Adrenal gland (tissue), 12 donors: ENCODE measurements around the gene OR6C76. TPM values are rescaled to one million over a fixed set of nuclear protein-coding genes. Genes with fewer than 3 reads are reported as not detected.
"Not testable (repeated sequence)": the region's sequence is repeated elsewhere in the genome, so short reads cannot be mapped to it uniquely, and the experiment has no call there.

Experiments used
- DNase-seq, 7 donors: peaks; one replicate each; pipeline ENCODE4 v3.0.0-alpha.2; 2019 to 2020
- H3K27ac ChIP-seq, 5 donors: fragments of 200-600 bp; sonication (generic) in 4 of 5; 1 replicate in 3 of 5; 2 replicates in 2 of 5; pipeline versions ENCODE4 v1.5.1 to v1.8.0; 2016 to 2020; ENCODE audit warnings: mild to moderate bottlenecking in 1 of 5
- H3K27me3 ChIP-seq: fragments of 200-600 bp; 2 replicates; pipeline ENCODE4 v1.8.0; 2021
- H3K36me3 ChIP-seq, 2 donors: fragments of 200-600 bp; replicated peaks in 1 of 2; 1 replicate in 1 of 2; 2 replicates in 1 of 2; pipeline versions ENCODE4 v1.5.1 to v1.8.0; 2018 to 2022
- H3K4me1 ChIP-seq, 2 donors: fragments of 200-600 bp; replicated peaks in 1 of 2; 1 replicate in 1 of 2; 2 replicates in 1 of 2; pipeline versions ENCODE4 v1.5.1 to v1.8.0; 2018 to 2021
- H3K4me3 ChIP-seq, 4 donors: fragments of 200-600 bp; sonication (generic) in 3 of 4; one replicate each; pipeline ENCODE4 v1.5.1; 2016 to 2018
- H3K9me3 ChIP-seq, 3 donors: fragments of 200-600 bp; sonication (generic) in 1 of 3; replicated peaks in 1 of 3; 1 replicate in 2 of 3; 2 replicates in 1 of 3; pipeline versions ENCODE4 v1.5.1 to v1.8.0; 2016 to 2021
- CTCF ChIP-seq, 6 experiments: fragments of 450-650 bp in 4 of 6; fragments of 200-600 bp in 2 of 6; sonication (generic) in 1 of 6; IDR thresholded peaks; 1 replicate in 5 of 6; 2 replicates in 1 of 6; pipeline versions ENCODE4 v1.5.1 to v1.8.0; 2016 to 2021; ENCODE audit warnings: antibody characterized with exemption in 6 of 6, mild to moderate bottlenecking in 2 of 6, moderate library complexity in 1 of 6
- POLR2A ChIP-seq, 2 donors: fragments of 450-650 bp; IDR thresholded peaks; one replicate each; pipeline ENCODE4 v1.6.1; 2017; ENCODE audit warnings: antibody characterized with exemption in 2 of 2, mild to moderate bottlenecking in 2 of 2, moderate library complexity in 1 of 2
- WGBS, 4 donors: extraction: QIAGEN DNeasy Blood & Tissue Kit in 2 of 4; methylation state at CpG; one replicate each; pipeline versions ENCODE4 v1.1.5 to v1.1.7; 2013 to 2017; 5-methylcytosine and 5-hydroxymethylcytosine counted together
- intact Hi-C, 2 donors: fragments of 100-400 bp; cut with DNase I; formaldehyde crosslinking; loops; one replicate each; pipeline versions ENCODE4 v1.14.1 to v1.15.0; 2022 to 2023
- polyA plus RNA-seq, 3 donors: library from polyadenylated mRNA; stranded (reverse); fragments of 200-250 nt in 2 of 3; fragments of 350-450 nt in 1 of 3; fragmentation: Illumina TruSeq in 1 of 3; extraction: RNeasy Lipid Tissue Mini Kit (QIAGEN cat#74804) in 1 of 3; gene quantifications; one replicate each; pipeline ENCODE4 v1.2.3, GENCODE V29; 2013 to 2014
- total RNA-seq, 9 donors: library from RNA; depleted of rRNA in 4 of 9; stranded (reverse); fragments of >200 nt in 4 of 9; fragments of 120-200 nt in 1 of 9; fragmentation: NEBNext Ultra II Directional in 1 of 9; extraction: Animal tissue kit (Norgen Biotek cat#: 25700) in 1 of 9; gene quantifications; one replicate each; pipeline versions ENCODE4 v1.1.0 to v1.2.4, GENCODE V29; 2013 to 2023
- donor health status: healthy with polysubstance abuse.
- donor health status: Bipolar disorder and iron deficiency.
- donor health status: DM: yes; HTN: yes; CAD: no.
- donor health status: DM: no; HTN: no; CAD: no.
- donor health status: DM: no; HTN: no; CAD: no.
- donor health status: DM: yes; HTN: yes; CAD: no.

Gene OR6C76
- total and polyA plus RNA-seq, 12 donors = not detected

GRCh38 chr12:55443776-55444175 is 17.7 kb downstream of the OR6C76 start, which contains the start of gene OR6C2:
OR6C2 (plus strand) TSS chr12:55444076; CDS start chr12:55452214, 8,138 bp downstream.
- no peaks in the 10 kb centered on the region for H3K9me3 ChIP-seq
- no peaks in the 10 kb centered on the region for H3K36me3 ChIP-seq
- intact Hi-C loops = no loop called here
- no peak within 1 kb of the TSS for H3K4me3 ChIP-seq
- TF ChIP-seq POLR2A (IDR thresholded peaks at IDR 0.05) (no peak), CTCF (IDR thresholded peaks at IDR 0.05) (no peak)
- WGBS, 4 donors = 45 to 63% (median 53%) methylated on average over 2 of the region's 2 CpGs
- H3K27ac ChIP-seq = no peak within 1 kb of the TSS
- DNase-seq = no peak
- H3K27me3 ChIP-seq = no peaks in the 10 kb centered on the region
- H3K4me1 ChIP-seq = no peaks in the 10 kb centered on the region

GRCh38 chr12:55445357-55445756 is 19.3 kb downstream of the OR6C76 start:
- H3K9me3 ChIP-seq = no peaks in the 10 kb centered on the region
- WGBS, 4 donors = 78 to 96% (median 91%) methylated on average over 1 of the region's 1 CpG
- no peak overlapping the region for H3K27ac ChIP-seq
- intact Hi-C loops = no loop called here
- no peak for DNase-seq
- no peaks in the 10 kb centered on the region for H3K4me1 ChIP-seq
- H3K4me3 ChIP-seq = no peak overlapping the region
- no peaks in the 10 kb centered on the region for H3K36me3 ChIP-seq
- H3K27me3 ChIP-seq = no peaks in the 10 kb centered on the region
- no peak for TF ChIP-seq POLR2A (IDR thresholded peaks at IDR 0.05)
- no peak for TF ChIP-seq CTCF (IDR thresholded peaks at IDR 0.05)

- Histone ChIP-seq H3K36me3 (no peaks in the 10 kb centered on the region), H3K4me1 (no peaks in the 10 kb centered on the region), H3K4me3 (no peak overlapping the region), H3K9me3 (no peaks in the 10 kb centered on the region), H3K27ac (no peak overlapping the region), H3K27me3 (no peaks in the 10 kb centered on the region)
- intact Hi-C loops = no loop called here
- TF ChIP-seq POLR2A (IDR thresholded peaks at IDR 0.05) (no peak), CTCF (IDR thresholded peaks at IDR 0.05) (no peak)
- DNase-seq = no peak
- WGBS, 4 donors = 80 to 86% (median 82%) methylated on average over 5 of the region's 5 CpGs
Measured at GRCh38 chr12:55446326-55446725, 20.3 kb downstream of the OR6C76 start.

- no peak for TF ChIP-seq CTCF (IDR thresholded peaks at IDR 0.05)
- no peak for TF ChIP-seq POLR2A (IDR thresholded peaks at IDR 0.05)
- intact Hi-C loops = no loop called here
- no peaks in the 10 kb centered on the region for H3K4me1 ChIP-seq
- no peak overlapping the region for H3K27ac ChIP-seq
- no peaks in the 10 kb centered on the region for H3K27me3 ChIP-seq
- no peaks in the 10 kb centered on the region for H3K9me3 ChIP-seq
- no peak overlapping the region for H3K4me3 ChIP-seq
- no peak for DNase-seq
- H3K36me3 ChIP-seq = no peaks in the 10 kb centered on the region
Measured at GRCh38 chr12:55448825-55449224, 22.8 kb downstream of the OR6C76 start.

GRCh38 chr12:55464926-55465325 is 38.9 kb downstream of the OR6C76 start:
- H3K27ac ChIP-seq, DNase-seq, H3K4me3 ChIP-seq, H3K36me3 ChIP-seq, H3K4me1 ChIP-seq, H3K27me3 ChIP-seq, intact Hi-C loops, H3K9me3 ChIP-seq: not testable (repeated sequence)
- 94 to 97% (median 95%) methylated on average over 1 of the region's 1 CpG for WGBS, 4 donors
